Inferior parietal cortex (tissue), 1 donor: ENCODE results near the gene ISY1.
A peak's percentile ranks its signal among the peaks of the same experiment; 100 is the strongest.
"Not testable (repeated sequence)": the region's sequence is repeated elsewhere in the genome, so short reads cannot be mapped to it uniquely, and the experiment has no call there.

Source experiments
- DNase-seq: peaks from one replicate; pipeline ENCODE4 v3.0.0-alpha.2; 2016; ENCODE audit errors: extremely low spot score

The ISY1 gene

GRCh38 chr3:129160891-129161859, at the start of gene ISY1:
Gene ISY1 (minus strand): TSS chr3:129161063. CDS start chr3:129160975, 88 bp downstream.
- DNase-seq, result peak; percentile 96

GRCh38 chr3:129207479-129207878, 46.6 kb upstream of the ISY1 start:
- DNase-seq, result no peak

GRCh38 chr3:129205109-129205832, 44.4 kb upstream of the ISY1 start:
- no peak for DNase-seq

GRCh38 chr3:129204473-129204872, 43.6 kb upstream of the ISY1 start:
- DNase-seq, result no peak

- no peak for DNase-seq
Measured at GRCh38 chr3:129199366-129199765, 38.5 kb upstream of the ISY1 start.

- no peak for DNase-seq
Measured at GRCh38 chr3:129197321-129197720, 36.5 kb upstream of the ISY1 start.

GRCh38 chr3:129196601-129197000, 35.7 kb upstream of the ISY1 start:
- DNase-seq, result no peak

GRCh38 chr3:129195731-129196256, 34.9 kb upstream of the ISY1 start:
- DNase-seq, result peak; percentile 73

GRCh38 chr3:129189793-129190192, 28.9 kb upstream of the ISY1 start:
- DNase-seq, result not testable (repeated sequence)

GRCh38 chr3:129187857-129188256, 27.0 kb upstream of the ISY1 start:
- no peak for DNase-seq

GRCh38 chr3:129185783-129186182, 24.9 kb upstream of the ISY1 start:
- no peak for DNase-seq

GRCh38 chr3:129184784-129185542, 24.1 kb upstream of the ISY1 start:
- not testable (repeated sequence) for DNase-seq

GRCh38 chr3:129184396-129184657, 23.5 kb upstream of the ISY1 start:
- DNase-seq, result no peak

GRCh38 chr3:129183569-129184395, 22.9 kb upstream of the ISY1 start, which contains the start of gene CNBP:
Gene CNBP (minus strand): TSS chr3:129183896. CDS start chr3:129171757, 12,139 bp downstream.
- peak; percentile 95 for DNase-seq

GRCh38 chr3:129182390-129183185, 21.7 kb upstream of the ISY1 start:
- no peak for DNase-seq

- no peak for DNase-seq
Measured at GRCh38 chr3:129181819-129182218, 21.0 kb upstream of the ISY1 start.

GRCh38 chr3:129180461-129180860, 19.6 kb upstream of the ISY1 start:
- no peak for DNase-seq

- no peak for DNase-seq
Measured at GRCh38 chr3:129176051-129176450, 15.2 kb upstream of the ISY1 start.

- DNase-seq, result no peak
Measured at GRCh38 chr3:129173725-129174124, 12.9 kb upstream of the ISY1 start.

- no peak for DNase-seq
Measured at GRCh38 chr3:129173206-129173605, 12.3 kb upstream of the ISY1 start.
